Right lobe of liver (tissue), 4 donors: Measurements from ENCODE around the gene FOXL2.

Experiments used
- POLR2A ChIP-seq: fragments of 450-650 bp; IDR thresholded peaks from one replicate; pipeline ENCODE4 v1.6.1; 2017; ENCODE audit warnings: antibody characterized with exemption, mild to moderate bottlenecking
- TF ChIP-seq, protein P1 (sequence below), 4 donors: fragments of 200-600 bp in 3 of 4; fragments of 450-650 bp in 1 of 4; IDR thresholded peaks; one replicate each; pipeline versions ENCODE4 v1.5.1 to v1.8.0; 2016 to 2022; ENCODE audit warnings: antibody characterized with exemption in 4 of 4, mild to moderate bottlenecking in 2 of 4
- donor health status: DM: no; HTN: no; CAD: no.
- donor health status: DM: no; HTN: no; CAD: no.
- donor health status: DM: no; HTN: yes; CAD: no.

GRCh38 chr3:138898708-138899107, 48.2 kb downstream of the FOXL2 start:
- TF ChIP-seq, protein P1, sequence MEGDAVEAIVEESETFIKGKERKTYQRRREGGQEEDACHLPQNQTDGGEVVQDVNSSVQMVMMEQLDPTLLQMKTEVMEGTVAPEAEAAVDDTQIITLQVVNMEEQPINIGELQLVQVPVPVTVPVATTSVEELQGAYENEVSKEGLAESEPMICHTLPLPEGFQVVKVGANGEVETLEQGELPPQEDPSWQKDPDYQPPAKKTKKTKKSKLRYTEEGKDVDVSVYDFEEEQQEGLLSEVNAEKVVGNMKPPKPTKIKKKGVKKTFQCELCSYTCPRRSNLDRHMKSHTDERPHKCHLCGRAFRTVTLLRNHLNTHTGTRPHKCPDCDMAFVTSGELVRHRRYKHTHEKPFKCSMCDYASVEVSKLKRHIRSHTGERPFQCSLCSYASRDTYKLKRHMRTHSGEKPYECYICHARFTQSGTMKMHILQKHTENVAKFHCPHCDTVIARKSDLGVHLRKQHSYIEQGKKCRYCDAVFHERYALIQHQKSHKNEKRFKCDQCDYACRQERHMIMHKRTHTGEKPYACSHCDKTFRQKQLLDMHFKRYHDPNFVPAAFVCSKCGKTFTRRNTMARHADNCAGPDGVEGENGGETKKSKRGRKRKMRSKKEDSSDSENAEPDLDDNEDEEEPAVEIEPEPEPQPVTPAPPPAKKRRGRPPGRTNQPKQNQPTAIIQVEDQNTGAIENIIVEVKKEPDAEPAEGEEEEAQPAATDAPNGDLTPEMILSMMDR (IDR thresholded peaks at IDR 0.05): no peak
- no peak for TF ChIP-seq POLR2A
